Effector CD4-positive, alpha-beta T cell (primary cell): ENCODE data around the gene PLCB4.

Experiments used
- DNase-seq: peaks from one replicate; pipeline ENCODE4 v3.0.0-alpha.2; 2020

PLCB4 gene

GRCh38 chr20:9185511-9185910, 116.6 kb downstream of the PLCB4 start:
- no peak for DNase-seq

- DNase-seq = no peak
These were observed 117.5 kb downstream of the PLCB4 start for GRCh38 chr20:9186396-9186795.

- DNase-seq = no peak
These were observed 126.1 kb downstream of the PLCB4 start for GRCh38 chr20:9195031-9195430.

GRCh38 chr20:9196110-9196509, 127.2 kb downstream of the PLCB4 start:
- DNase-seq = no peak

GRCh38 chr20:9198460-9198859, 129.6 kb downstream of the PLCB4 start:
- DNase-seq = no peak

GRCh38 chr20:9200196-9200595, 131.3 kb downstream of the PLCB4 start:
- no peak for DNase-seq

GRCh38 chr20:9200620-9201019, 131.7 kb downstream of the PLCB4 start:
- DNase-seq = no peak

- DNase-seq = no peak
These were observed 133.7 kb downstream of the PLCB4 start for GRCh38 chr20:9202420-9203080.

- no peak for DNase-seq
These were observed 134.2 kb downstream of the PLCB4 start for GRCh38 chr20:9203081-9203447.

GRCh38 chr20:9204979-9205378, 136.1 kb downstream of the PLCB4 start:
- DNase-seq = no peak

GRCh38 chr20:9206486-9206885, 137.6 kb downstream of the PLCB4 start:
- no peak for DNase-seq

GRCh38 chr20:9207253-9207652, 138.4 kb downstream of the PLCB4 start:
- no peak for DNase-seq

GRCh38 chr20:9210356-9210755, 141.5 kb downstream of the PLCB4 start:
- DNase-seq = no peak

GRCh38 chr20:9211016-9211760, 142.3 kb downstream of the PLCB4 start:
- no peak for DNase-seq

GRCh38 chr20:9212735-9213134, 143.8 kb downstream of the PLCB4 start:
- no peak for DNase-seq

GRCh38 chr20:9214685-9215084, 145.8 kb downstream of the PLCB4 start:
- DNase-seq = no peak

GRCh38 chr20:9215539-9215938, 146.7 kb downstream of the PLCB4 start:
- no peak for DNase-seq

GRCh38 chr20:9218531-9218961, 149.7 kb downstream of the PLCB4 start:
- no peak for DNase-seq

GRCh38 chr20:9220874-9221547, 152.1 kb downstream of the PLCB4 start:
- DNase-seq = no peak

GRCh38 chr20:9223296-9223695, 154.4 kb downstream of the PLCB4 start:
- DNase-seq = no peak

- DNase-seq = no peak
These were observed 157.0 kb downstream of the PLCB4 start for GRCh38 chr20:9225879-9226278.

GRCh38 chr20:9227896-9228615, 159.2 kb downstream of the PLCB4 start:
- no peak for DNase-seq

GRCh38 chr20:9228774-9229450, 160.0 kb downstream of the PLCB4 start:
- DNase-seq = no peak
